PC-3 (cell line): ENCODE measurements around the gene D2HGDH.

Experiments
- EZH2 ChIP-seq: fragments of 300-600 bp; sonication (generic); IDR thresholded peaks from one replicate; pipeline ENCODE4 v1.6.1; 2017; ENCODE audit warnings: antibody characterized with exemption, mild to moderate bottlenecking, low read length; ENCODE audit not compliant: unreplicated experiment
- TF ChIP-seq, protein P1 (sequence below): fragments of 300-600 bp; sonication (generic); conservative IDR thresholded peaks from 2 replicates; pipeline ENCODE4 v1.5.1; 2017; ENCODE audit warnings: antibody characterized with exemption, low read depth, mild to moderate bottlenecking, low read length

DNA sequence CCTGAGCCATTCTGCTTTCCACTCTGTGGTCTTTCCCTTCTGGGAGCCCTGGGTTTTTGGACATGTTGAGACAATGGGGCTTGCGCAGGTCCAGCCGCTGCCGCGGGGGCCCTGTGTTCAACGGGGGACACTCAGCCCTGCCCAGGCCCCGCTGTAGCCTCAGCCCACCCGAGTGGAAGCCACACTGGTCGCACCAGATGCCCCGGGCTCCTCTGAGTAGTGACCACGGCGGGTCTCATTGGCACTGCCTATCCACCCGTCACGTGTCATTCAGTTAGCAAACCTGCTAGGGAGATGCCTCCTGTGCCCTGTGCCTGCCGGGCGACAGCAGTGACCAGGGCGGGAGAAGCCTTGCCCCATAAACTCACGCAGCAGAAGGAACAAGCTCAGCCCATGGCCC lies 19.1 kb downstream of the D2HGDH start:
- no peak for TF ChIP-seq EZH2
- TF ChIP-seq, protein P1, sequence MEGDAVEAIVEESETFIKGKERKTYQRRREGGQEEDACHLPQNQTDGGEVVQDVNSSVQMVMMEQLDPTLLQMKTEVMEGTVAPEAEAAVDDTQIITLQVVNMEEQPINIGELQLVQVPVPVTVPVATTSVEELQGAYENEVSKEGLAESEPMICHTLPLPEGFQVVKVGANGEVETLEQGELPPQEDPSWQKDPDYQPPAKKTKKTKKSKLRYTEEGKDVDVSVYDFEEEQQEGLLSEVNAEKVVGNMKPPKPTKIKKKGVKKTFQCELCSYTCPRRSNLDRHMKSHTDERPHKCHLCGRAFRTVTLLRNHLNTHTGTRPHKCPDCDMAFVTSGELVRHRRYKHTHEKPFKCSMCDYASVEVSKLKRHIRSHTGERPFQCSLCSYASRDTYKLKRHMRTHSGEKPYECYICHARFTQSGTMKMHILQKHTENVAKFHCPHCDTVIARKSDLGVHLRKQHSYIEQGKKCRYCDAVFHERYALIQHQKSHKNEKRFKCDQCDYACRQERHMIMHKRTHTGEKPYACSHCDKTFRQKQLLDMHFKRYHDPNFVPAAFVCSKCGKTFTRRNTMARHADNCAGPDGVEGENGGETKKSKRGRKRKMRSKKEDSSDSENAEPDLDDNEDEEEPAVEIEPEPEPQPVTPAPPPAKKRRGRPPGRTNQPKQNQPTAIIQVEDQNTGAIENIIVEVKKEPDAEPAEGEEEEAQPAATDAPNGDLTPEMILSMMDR, result no peak
